Neuron (in vitro differentiated cells): ENCODE results near the gene SCGN.

ENCODE experiments used
- H2AFZ ChIP-seq: one replicate; pipeline ENCODE4 v1.6.1; 2013; ENCODE audit warnings: low read depth, mild to moderate bottlenecking, inconsistent platforms, low read length, moderate library complexity
- H3K27me3 ChIP-seq: one replicate; pipeline ENCODE4 v1.6.1; 2013; ENCODE audit warnings: low read length; ENCODE audit not compliant: insufficient read depth
- H3K36me3 ChIP-seq: one replicate; pipeline ENCODE4 v1.6.1; 2013; ENCODE audit warnings: low read length; ENCODE audit not compliant: insufficient read depth
- H3K4me1 ChIP-seq: one replicate; pipeline ENCODE4 v1.6.1; 2013; ENCODE audit warnings: low read length; ENCODE audit not compliant: insufficient read depth
- H3K4me3 ChIP-seq: 2 replicates; pipeline ENCODE4 v1.5.1; 2013; ENCODE audit warnings: mild to moderate bottlenecking, low read length, moderate library complexity
- H3K9me3 ChIP-seq: one replicate; pipeline ENCODE4 v1.6.1; 2013; ENCODE audit warnings: low read length

Gene SCGN

DNA sequence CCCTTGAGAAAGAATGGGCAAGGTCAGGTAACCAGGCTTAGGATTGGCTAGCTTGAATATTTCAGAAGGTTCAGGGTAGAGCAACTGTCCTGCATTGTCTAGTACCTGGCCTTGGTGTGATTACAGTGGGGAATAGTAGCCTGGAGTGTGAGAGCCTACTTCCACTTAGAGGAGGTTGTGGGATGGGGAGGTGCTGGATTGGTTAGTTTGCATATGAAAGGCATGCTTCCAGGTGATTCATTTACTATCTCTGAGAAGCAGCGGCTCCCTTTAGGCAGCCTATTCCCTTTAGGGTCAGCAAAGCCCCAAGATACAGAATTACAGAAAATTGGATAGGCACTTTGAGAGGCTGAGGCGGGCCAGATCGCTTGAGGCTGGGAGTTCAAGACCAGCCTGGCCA lies 25.0 kb upstream of the SCGN start:
- H3K4me3 ChIP-seq: no peak overlapping the region
- H3K27me3 ChIP-seq: peaks cover 3% of the 10 kb centered on the region
- no peaks in the 10 kb centered on the region for H3K4me1 ChIP-seq
- H3K9me3 ChIP-seq: no peaks in the 10 kb centered on the region
- no peaks in the 10 kb centered on the region for H3K36me3 ChIP-seq
- H2AFZ ChIP-seq: no peak overlapping the region

DNA sequence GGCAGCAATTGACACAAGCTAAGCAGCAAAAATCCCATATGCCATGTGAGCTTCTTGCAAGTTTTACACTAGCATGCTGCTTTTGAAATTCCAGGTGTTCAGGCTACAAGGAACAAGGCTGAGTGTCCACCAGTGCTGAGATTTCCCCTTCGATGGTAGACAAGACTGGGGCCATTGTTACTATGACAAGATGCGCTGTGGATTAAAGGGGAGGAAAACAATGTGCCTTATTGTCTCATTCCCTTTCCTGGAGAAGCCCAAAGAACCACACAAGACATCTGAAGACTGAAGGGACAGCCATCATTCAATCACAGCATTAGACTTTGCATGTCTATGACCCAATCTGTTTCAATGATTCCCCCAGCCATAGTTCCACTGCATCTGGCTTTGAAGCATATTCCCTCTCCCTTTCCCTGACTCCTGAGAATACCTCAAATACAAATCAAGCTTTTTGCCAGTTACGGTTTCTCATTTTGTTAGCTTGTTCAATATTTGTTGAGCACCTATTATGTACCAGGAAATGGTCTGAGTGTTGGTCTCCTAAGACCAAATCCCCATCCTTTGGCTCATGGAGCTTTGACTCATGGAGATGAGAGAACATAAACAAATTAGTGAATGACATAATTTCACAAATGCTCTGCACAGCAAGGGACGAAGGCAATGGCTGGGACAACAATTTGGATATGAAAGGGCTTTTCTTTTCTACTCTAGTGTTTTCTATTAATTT lies 23.4 kb upstream of the SCGN start:
- no peaks in the 10 kb centered on the region for H3K4me1 ChIP-seq
- H3K27me3 ChIP-seq: peaks cover 3% of the 10 kb centered on the region
- no peak overlapping the region for H2AFZ ChIP-seq
- H3K9me3 ChIP-seq: no peaks in the 10 kb centered on the region
- no peaks in the 10 kb centered on the region for H3K36me3 ChIP-seq
- no peak overlapping the region for H3K4me3 ChIP-seq

DNA sequence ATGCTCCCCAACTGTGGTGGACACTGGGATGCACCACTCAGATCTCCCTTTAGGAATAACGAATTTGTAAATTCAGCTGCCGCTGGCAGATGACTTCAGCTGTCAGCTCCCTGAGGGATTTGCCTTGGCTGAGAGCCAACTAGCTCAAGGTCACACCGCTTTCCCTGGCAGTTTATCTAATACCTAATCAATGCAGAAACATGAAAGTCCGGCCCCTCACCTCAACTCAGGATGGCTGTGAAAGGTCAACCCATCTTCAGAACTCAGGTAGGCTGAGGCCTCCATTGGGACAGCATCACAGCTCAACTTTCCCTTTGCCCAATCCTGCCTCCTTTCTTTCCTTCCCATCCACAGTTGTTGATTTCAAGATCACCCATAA lies 22.8 kb upstream of the SCGN start:
- Histone ChIP-seq H3K4me1 (no peaks in the 10 kb centered on the region), H3K36me3 (no peaks in the 10 kb centered on the region), H3K27me3 (peaks cover 3% of the 10 kb centered on the region), H3K4me3 (no peak overlapping the region), H3K9me3 (no peaks in the 10 kb centered on the region), H2AFZ (no peak overlapping the region)

DNA sequence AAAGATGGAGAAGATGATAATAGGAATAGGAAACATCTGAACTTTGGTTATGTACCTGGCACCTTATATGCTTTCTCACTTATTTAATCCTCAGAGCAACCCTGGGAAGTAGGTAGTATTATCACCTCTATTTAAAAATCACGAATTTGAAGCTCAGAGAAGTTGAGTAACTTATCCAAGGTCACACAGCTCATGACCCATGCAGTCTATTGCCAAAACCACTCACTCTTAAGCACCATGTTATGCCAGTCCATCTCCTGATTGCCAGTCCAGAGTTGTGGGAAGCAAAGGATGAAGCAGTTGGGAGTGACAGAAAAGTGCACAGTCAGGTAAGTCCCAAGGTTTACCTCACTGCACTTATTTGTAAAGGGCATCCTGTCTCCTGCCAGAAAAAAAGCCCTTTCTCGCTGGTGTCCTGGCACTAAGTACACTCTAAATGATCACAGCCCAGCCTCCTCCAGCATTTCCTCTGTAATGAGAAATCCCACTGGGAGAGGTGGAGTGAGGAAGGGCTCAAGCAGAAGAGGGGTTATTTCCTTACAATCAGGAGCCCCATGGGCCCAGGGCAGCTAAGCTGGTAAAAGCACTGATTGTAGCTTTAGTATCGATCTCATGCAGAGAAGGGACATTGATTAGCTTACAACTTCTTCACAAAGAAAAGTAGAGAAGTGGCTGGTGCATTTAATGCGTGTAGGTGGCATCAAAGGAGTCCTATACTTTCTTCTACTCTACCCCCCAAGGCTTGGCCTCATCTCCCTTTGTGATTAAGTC lies 21.3 kb upstream of the SCGN start:
- H2AFZ ChIP-seq: no peak overlapping the region
- H3K4me1 ChIP-seq: no peaks in the 10 kb centered on the region
- H3K9me3 ChIP-seq: no peaks in the 10 kb centered on the region
- H3K27me3 ChIP-seq: peaks cover 8% of the 10 kb centered on the region
- H3K4me3 ChIP-seq: no peak overlapping the region
- H3K36me3 ChIP-seq: no peaks in the 10 kb centered on the region

DNA sequence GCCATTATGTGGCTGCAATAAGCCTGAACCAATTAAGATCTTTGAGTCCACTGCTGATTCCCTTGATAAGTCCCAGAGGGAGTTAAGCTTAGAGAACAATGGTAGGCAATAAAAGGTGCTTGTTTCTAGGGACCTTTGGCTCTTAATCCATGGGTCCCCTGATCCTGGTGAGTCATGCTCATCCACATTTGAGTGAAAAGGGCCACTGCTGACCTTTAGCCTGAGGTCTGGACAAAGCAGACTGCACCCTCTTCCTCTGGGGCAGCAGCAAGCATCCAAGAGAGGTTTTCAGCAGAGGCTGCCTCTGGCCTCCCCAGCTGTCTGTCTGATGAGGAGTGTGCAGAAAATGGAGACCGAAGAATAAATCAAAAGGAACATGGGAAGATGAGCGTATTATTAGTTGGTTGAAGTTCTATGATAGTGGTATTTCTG lies 16.1 kb upstream of the SCGN start:
- H3K27me3 ChIP-seq: peaks cover 11% of the 10 kb centered on the region
- no peak overlapping the region for H3K4me3 ChIP-seq
- no peak overlapping the region for H2AFZ ChIP-seq
- no peaks in the 10 kb centered on the region for H3K9me3 ChIP-seq
- H3K4me1 ChIP-seq: no peaks in the 10 kb centered on the region
- H3K36me3 ChIP-seq: no peaks in the 10 kb centered on the region

GRCh38 chr6:25637211-25637610 lies 14.8 kb upstream of the SCGN start:
- Histone ChIP-seq H3K4me1 (no peaks in the 10 kb centered on the region), H2AFZ (no peak overlapping the region), H3K9me3 (no peaks in the 10 kb centered on the region), H3K27me3 (peaks cover 9% of the 10 kb centered on the region), H3K36me3 (no peaks in the 10 kb centered on the region), H3K4me3 (no peak overlapping the region)

GRCh38 chr6:25637960-25638434 lies 14.0 kb upstream of the SCGN start:
- H3K4me3 ChIP-seq: no peak overlapping the region
- H3K9me3 ChIP-seq: no peaks in the 10 kb centered on the region
- H3K27me3 ChIP-seq: peaks cover 9% of the 10 kb centered on the region
- H2AFZ ChIP-seq: no peak overlapping the region
- H3K36me3 ChIP-seq: no peaks in the 10 kb centered on the region
- no peaks in the 10 kb centered on the region for H3K4me1 ChIP-seq

DNA sequence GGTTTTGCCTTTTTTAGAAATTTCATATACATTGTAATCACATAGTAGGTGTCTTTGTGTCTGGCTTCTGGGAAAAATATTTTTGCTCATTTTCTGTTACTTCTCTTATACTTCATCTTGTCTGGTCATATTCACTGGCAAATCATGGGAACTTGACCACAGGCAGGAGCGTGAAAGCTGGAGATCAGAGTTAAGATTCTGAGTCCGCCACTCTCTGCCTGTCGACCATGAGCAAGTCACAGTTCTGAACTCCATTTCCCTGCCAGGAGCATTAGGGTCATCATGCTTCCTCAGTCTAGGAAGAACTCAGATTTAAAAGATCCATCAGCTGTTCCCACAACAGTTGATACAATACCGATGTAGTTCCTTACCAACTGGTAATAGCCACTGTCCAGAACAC lies 12.4 kb upstream of the SCGN start:
- Histone ChIP-seq H3K4me3 (no peak overlapping the region), H3K27me3 (peaks cover 6% of the 10 kb centered on the region), H2AFZ (no peak overlapping the region), H3K4me1 (no peaks in the 10 kb centered on the region), H3K9me3 (no peaks in the 10 kb centered on the region), H3K36me3 (no peaks in the 10 kb centered on the region)

- Histone ChIP-seq H2AFZ (no peak overlapping the region), H3K27me3 (peaks cover 5% of the 10 kb centered on the region), H3K4me3 (no peak overlapping the region), H3K9me3 (no peaks in the 10 kb centered on the region), H3K4me1 (no peaks in the 10 kb centered on the region), H3K36me3 (no peaks in the 10 kb centered on the region)
Observed at GRCh38 chr6:25640446-25640845, 11.6 kb upstream of the SCGN start.

DNA sequence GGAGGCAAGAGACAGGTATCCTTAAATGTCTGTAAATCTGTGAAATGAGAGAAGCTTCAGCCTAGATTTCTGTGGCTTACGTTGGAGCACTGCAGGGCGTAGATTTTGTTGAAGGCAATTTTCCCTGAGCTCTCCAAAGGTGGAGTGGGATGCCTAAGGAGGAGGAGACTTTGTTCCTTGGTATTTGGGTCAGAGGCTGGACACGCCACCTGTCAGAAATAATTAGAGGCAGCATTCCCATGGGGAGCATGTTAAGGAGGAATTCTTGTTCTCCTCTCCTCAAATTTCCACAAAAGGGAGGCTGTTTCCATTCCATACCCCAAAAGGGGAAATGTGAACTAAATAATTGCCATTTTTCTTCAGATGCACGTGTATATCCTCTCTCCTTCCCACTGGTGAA lies 11.1 kb upstream of the SCGN start:
- Histone ChIP-seq H2AFZ (no peak overlapping the region), H3K9me3 (no peaks in the 10 kb centered on the region), H3K36me3 (no peaks in the 10 kb centered on the region), H3K27me3 (peaks cover 5% of the 10 kb centered on the region), H3K4me3 (no peak overlapping the region), H3K4me1 (no peaks in the 10 kb centered on the region)

- H3K27me3 ChIP-seq: peaks cover 5% of the 10 kb centered on the region
Observed at GRCh38 chr6:25641377-25641776, 10.6 kb upstream of the SCGN start.

DNA sequence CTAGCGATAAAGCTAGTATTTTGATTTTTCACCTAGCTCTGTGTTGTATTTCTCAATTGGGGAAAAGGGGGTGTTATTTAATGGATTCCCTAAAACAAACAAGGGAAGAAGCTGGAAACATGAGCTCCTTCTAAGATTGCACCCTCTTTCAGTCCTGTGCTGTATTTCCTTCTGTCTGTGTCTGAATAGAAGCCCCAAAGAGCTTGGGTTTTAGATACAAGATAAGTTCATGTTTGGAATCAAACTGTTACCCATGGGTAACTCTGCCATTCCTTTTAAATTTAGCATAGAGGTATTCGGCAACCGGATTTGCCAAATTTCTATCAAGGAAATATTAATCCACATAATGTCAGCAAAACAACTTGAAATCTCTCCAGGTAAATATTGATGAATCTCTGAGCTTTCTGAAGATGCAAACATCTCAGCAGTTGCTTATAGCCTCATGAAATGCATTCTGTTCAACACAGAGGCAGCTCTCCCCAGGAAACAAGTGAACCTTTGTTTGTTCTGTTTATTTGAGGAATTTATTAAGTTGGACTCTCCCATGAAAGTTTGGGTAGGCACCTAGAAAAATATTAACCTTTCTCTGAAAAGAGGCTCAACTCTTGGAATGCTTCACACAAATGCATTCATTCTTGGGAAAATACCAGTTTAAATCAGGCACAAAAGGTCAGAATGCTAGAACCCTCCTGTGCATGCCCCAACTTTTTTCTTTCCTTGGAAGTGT lies 9.9 kb upstream of the SCGN start:
- Histone ChIP-seq H2AFZ (no peak overlapping the region), H3K27me3 (peaks cover 5% of the 10 kb centered on the region), H3K36me3 (no peaks in the 10 kb centered on the region), H3K4me3 (no peak overlapping the region), H3K4me1 (no peaks in the 10 kb centered on the region), H3K9me3 (no peaks in the 10 kb centered on the region)

More at GRCh38 chr6:25641377-25641776, 10.6 kb upstream of the SCGN start:
- Histone ChIP-seq H3K4me1 (no peaks in the 10 kb centered on the region), H3K9me3 (no peaks in the 10 kb centered on the region), H2AFZ (no peak overlapping the region), H3K4me3 (no peak overlapping the region), H3K36me3 (no peaks in the 10 kb centered on the region)

DNA sequence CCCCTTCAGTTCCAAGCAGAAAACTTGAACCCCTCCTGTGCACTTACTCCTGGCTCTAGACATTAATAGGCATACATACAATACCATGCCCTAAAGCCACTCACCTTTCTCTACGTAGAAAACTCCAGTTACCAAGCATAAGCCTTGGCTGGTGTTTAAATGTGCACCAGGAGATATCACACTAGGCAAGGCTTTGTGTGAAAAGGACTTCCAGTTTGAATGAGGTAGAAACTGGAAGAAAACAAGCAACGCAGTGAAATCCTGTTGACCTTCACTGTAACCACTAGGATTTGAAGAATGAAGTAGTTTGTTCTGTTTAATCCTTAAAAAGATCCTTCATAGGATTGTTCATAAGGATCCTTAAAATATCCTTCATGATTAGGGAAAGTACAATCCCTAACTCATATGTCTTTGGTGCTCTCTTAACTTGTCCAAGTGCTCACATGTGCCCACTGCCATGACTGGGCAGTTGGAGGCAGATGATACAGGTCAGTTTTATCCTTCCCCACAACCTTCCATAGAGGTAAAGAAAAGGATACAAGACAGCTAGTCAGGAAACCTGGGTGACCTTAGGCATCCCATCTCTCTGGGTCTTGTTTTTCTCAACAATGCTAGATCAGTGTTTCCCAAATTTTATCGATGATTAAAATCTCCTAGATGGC lies 9.2 kb upstream of the SCGN start:
- Histone ChIP-seq H3K4me1 (no peaks in the 10 kb centered on the region), H3K9me3 (no peaks in the 10 kb centered on the region), H3K27me3 (peaks cover 5% of the 10 kb centered on the region), H3K36me3 (no peaks in the 10 kb centered on the region), H2AFZ (no peak overlapping the region), H3K4me3 (no peak overlapping the region)
